Esophagus squamous epithelium (tissue), 5 donors: ENCODE measurements around the gene C6orf136. TPM values are rescaled to one million over a fixed set of nuclear protein-coding genes. Genes with fewer than 3 reads are reported as not detected.

Experiments
- DNase-seq: peaks from one replicate; lab custom pipeline; 2025; lab: John Stamatoyannopoulos, UW
- H3K27ac ChIP-seq, 4 donors: fragments of 200-600 bp; sonication (generic); one replicate each; pipeline ENCODE4 v1.5.1; 2016 to 2019; ENCODE audit warnings: mild to moderate bottlenecking in 1 of 4
- H3K27me3 ChIP-seq, 4 donors: fragments of 200-600 bp; sonication (generic); 1 replicate in 3 of 4; 2 replicates in 1 of 4; pipeline versions ENCODE4 v1.5.1 to v1.6.0; 2017 to 2021; ENCODE audit warnings: antibody characterized with exemption in 1 of 4
- H3K36me3 ChIP-seq, 3 donors: fragments of 200-600 bp; sonication (generic); one replicate each; pipeline ENCODE4 v1.5.1; 2016 to 2019
- H3K4me1 ChIP-seq, 3 donors: fragments of 200-600 bp; sonication (generic); one replicate each; pipeline ENCODE4 v1.5.1; 2017 to 2019
- H3K4me3 ChIP-seq, 4 donors: fragments of 200-600 bp; sonication (generic); 1 replicate in 3 of 4; 2 replicates in 1 of 4; pipeline ENCODE4 v1.5.1; 2016 to 2019; ENCODE audit warnings: mild to moderate bottlenecking in 2 of 4, moderate library complexity in 1 of 4
- H3K9me3 ChIP-seq, 3 donors: fragments of 200-600 bp; sonication (generic); one replicate each; pipeline ENCODE4 v1.5.1; 2016 to 2019
- POLR2A ChIP-seq, 4 donors: fragments of 450-650 bp; IDR thresholded peaks; one replicate each; pipeline ENCODE4 v1.6.1; 2017; ENCODE audit warnings: antibody characterized with exemption in 4 of 4, mild to moderate bottlenecking in 4 of 4, moderate library complexity in 3 of 4
- WGBS, 2 donors: methylation state at CpG; one replicate each; pipeline ENCODE4 v1.1.5; 2018; 5-methylcytosine and 5-hydroxymethylcytosine counted together
- intact Hi-C: fragments of 100-400 bp; cut with DNase I; formaldehyde crosslinking; loops from one replicate; pipeline ENCODE4 v1.15.0; 2022
- total RNA-seq, 4 donors: library from RNA; depleted of rRNA; stranded (reverse); fragments of >200 nt; gene quantifications; one replicate each; pipeline ENCODE4 v1.1.0, GENCODE V29; 2016
- TF ChIP-seq, protein P1 (sequence below), 6 experiments: fragments of 450-650 bp in 4 of 6; fragments of 200-600 bp in 2 of 6; sonication (generic) in 2 of 6; IDR thresholded peaks; one replicate each; pipeline ENCODE4 v1.5.1; 2016 to 2019; ENCODE audit warnings: antibody characterized with exemption in 6 of 6, mild to moderate bottlenecking in 4 of 6, moderate library complexity in 4 of 6
- donor health status: DM: yes; HTN: yes; CAD: no.

Gene C6orf136
- total RNA-seq, 4 donors from 2014 or later: 8.3 to 17.5 (median 12.7) TPM

DNA sequence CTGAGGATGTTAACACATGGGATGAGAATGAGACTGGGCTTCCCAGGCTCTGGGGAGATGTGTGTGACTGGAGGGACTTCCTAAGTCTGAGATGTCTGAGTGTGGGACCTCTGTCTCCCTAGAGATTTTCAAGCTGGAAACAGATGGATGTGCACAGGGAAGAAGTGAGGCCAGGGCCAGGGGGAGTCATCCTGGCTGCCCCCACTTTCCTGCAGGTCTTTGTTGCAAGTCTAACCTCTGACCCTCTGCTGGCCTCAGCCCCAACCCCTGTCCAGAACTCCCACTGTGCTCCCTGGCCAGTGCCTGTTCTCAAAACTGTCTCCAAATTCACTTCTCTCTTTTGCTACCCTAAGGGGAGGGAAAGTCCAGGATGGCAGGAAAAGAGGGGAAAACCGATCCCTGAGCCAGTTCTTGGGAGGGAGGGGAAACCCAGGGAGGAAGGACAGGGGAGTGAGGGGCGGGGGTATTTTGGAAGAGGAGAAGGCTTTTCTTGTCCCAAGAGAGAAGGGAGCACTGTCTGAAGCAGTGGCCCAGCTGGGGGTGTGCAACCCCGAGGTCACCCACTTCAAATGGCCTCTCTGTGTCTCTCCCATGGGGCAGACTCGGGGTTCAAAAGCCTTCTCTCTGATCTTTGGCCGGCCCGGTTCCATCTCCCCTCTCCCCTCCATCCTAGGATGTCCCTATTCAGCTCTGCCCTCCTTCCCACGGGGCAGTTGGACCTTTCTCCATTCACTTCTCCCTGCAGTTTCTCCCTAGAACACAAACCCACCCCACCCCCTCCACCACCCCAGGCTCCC, 36.4 kb downstream of the C6orf136 start:
- Histone ChIP-seq H3K36me3 (peaks cover 0 to 19% (median 0%) of the 10 kb centered on the region in 3 donors), H3K9me3 (no peaks in the 10 kb centered on the region), H3K4me1 (peaks cover 55 to 91% (median 59%) of the 10 kb centered on the region in 3 donors), H3K4me3 (peak overlapping the region; percentile 73 to 92 (median 82)), H3K27me3 (no peaks in the 10 kb centered on the region), H3K27ac (peak overlapping the region; percentile 96 to 99 (median 98))
- intact Hi-C loops: loop anchor here (10.0 kb wide), 1 partner anchor 201 kb away; the partner anchor contains the start of gene DDR1
- TF ChIP-seq POLR2A (IDR thresholded peaks at IDR 0.05): no peak
- TF ChIP-seq, protein P1, sequence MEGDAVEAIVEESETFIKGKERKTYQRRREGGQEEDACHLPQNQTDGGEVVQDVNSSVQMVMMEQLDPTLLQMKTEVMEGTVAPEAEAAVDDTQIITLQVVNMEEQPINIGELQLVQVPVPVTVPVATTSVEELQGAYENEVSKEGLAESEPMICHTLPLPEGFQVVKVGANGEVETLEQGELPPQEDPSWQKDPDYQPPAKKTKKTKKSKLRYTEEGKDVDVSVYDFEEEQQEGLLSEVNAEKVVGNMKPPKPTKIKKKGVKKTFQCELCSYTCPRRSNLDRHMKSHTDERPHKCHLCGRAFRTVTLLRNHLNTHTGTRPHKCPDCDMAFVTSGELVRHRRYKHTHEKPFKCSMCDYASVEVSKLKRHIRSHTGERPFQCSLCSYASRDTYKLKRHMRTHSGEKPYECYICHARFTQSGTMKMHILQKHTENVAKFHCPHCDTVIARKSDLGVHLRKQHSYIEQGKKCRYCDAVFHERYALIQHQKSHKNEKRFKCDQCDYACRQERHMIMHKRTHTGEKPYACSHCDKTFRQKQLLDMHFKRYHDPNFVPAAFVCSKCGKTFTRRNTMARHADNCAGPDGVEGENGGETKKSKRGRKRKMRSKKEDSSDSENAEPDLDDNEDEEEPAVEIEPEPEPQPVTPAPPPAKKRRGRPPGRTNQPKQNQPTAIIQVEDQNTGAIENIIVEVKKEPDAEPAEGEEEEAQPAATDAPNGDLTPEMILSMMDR (IDR thresholded peaks at IDR 0.05): no peak
- WGBS, 2 donors: 0 to 4% methylated on average over 6 of the region's 7 CpGs
- no peak for DNase-seq

GRCh38 chr6:30683980-30684338, 37.0 kb downstream of the C6orf136 start:
- no peaks in the 10 kb centered on the region for H3K9me3 ChIP-seq
- H3K27me3 ChIP-seq: no peaks in the 10 kb centered on the region
- H3K27ac ChIP-seq: peak overlapping the region; percentile 96 to 99 (median 98)
- WGBS, 2 donors: 0 to 3% methylated on average over 2 of the region's 2 CpGs
- peaks cover 57 to 92% (median 65%) of the 10 kb centered on the region in 3 donors for H3K4me1 ChIP-seq
- intact Hi-C loops: loop anchor here (10.0 kb wide), 1 partner anchor 201 kb away; the partner anchor contains the start of gene DDR1
- DNase-seq: no peak
- H3K36me3 ChIP-seq: peaks cover 0 to 14% (median 0%) of the 10 kb centered on the region in 3 donors
- H3K4me3 ChIP-seq: peak overlapping the region; percentile 73 to 92 (median 82)
- TF ChIP-seq, protein P1 (IDR thresholded peaks at IDR 0.05): no peak
- peak in 1 of 4 donors; percentile 27 for TF ChIP-seq POLR2A (IDR thresholded peaks at IDR 0.05)

- WGBS, 2 donors: 2 to 4% methylated on average over 10 to 12 of the region's 21 CpGs
- TF ChIP-seq POLR2A (IDR thresholded peaks at IDR 0.05): no peak
- TF ChIP-seq, protein P1 (IDR thresholded peaks at IDR 0.05): no peak
- H3K36me3 ChIP-seq: peaks cover 0 to 14% (median 0%) of the 10 kb centered on the region in 3 donors
- H3K9me3 ChIP-seq: no peaks in the 10 kb centered on the region
- no peak for DNase-seq
- H3K27ac ChIP-seq: peak overlapping the region; percentile 96 to 99 (median 98)
- peak overlapping the region; percentile 73 to 92 (median 82) for H3K4me3 ChIP-seq
- intact Hi-C loops: loop anchor here (10.0 kb wide), 1 partner anchor 200 kb away; the partner anchor contains the start of gene DDR1
- H3K4me1 ChIP-seq: peaks cover 57 to 92% (median 67%) of the 10 kb centered on the region in 3 donors
- no peaks in the 10 kb centered on the region for H3K27me3 ChIP-seq
These were observed 37.6 kb downstream of the C6orf136 start for GRCh38 chr6:30684386-30685156.

DNA sequence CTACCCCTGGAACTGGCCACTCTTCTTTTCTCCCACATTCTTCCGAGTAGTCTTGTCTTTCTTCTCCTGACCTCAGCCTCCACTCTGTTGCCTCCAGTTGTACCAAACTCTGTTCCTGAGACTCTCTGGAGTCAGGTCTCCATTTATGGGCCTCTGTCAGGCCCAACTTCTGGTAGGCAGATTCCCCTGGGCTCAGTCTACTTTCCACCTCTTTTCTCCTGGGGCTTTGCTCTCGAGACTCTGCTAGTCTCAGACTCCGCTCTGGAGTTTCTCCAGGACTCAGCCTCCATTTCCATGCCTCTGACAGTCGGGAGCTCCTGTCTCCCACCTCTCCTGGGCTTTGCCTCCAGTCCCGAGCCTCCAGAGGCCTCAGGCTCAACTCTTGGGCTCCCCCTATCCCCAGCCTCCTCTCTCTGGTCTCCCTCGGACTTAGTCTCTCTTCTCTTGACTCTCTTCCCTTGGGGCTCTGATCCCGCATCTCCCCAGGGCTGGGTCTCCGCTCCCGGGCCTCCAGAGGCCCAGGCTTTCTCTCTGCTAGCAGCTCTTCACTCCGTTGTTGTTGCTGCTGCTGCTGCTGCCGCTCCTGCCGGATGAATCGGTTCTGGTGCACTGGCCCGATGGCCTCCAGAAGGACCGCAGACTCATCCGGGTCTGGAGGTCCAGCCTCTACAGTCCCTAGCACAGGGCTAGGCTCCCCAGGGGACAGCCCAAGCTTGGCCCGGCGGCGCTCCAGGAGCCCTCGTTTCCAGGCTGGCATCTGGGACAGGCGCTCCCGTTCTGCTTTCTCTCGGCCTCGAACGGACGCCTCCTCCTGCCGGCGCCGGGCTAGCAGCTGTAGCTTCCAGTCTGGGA, 38.5 kb downstream of the C6orf136 start:
- Histone ChIP-seq H3K4me3 (peak overlapping the region; percentile 73 to 92 (median 82)), H3K9me3 (no peaks in the 10 kb centered on the region), H3K36me3 (peaks cover 0 to 7% (median 0%) of the 10 kb centered on the region in 3 donors), H3K27ac (peak overlapping the region; percentile 96 to 99 (median 98)), H3K4me1 (peaks cover 58 to 92% (median 67%) of the 10 kb centered on the region in 3 donors), H3K27me3 (no peaks in the 10 kb centered on the region)
- TF ChIP-seq, protein P1 (IDR thresholded peaks at IDR 0.05): no peak
- no peak for TF ChIP-seq POLR2A (IDR thresholded peaks at IDR 0.05)
- 8 to 17% methylated on average over 10 to 13 of the region's 29 CpGs for WGBS, 2 donors
- DNase-seq: no peak
- intact Hi-C loops: loop anchor here (10.0 kb wide), 1 partner anchor 199 kb away; the partner anchor contains the start of gene DDR1
